Measurements from ENCODE around the gene CAPG. TPM values are rescaled to one million over a fixed set of nuclear protein-coding genes. Genes with fewer than 3 reads are reported as not detected.

The CAPG gene
- total RNA-seq, 2 donors from 2014 or later: 80.7 to 96.1 TPM

DNA sequence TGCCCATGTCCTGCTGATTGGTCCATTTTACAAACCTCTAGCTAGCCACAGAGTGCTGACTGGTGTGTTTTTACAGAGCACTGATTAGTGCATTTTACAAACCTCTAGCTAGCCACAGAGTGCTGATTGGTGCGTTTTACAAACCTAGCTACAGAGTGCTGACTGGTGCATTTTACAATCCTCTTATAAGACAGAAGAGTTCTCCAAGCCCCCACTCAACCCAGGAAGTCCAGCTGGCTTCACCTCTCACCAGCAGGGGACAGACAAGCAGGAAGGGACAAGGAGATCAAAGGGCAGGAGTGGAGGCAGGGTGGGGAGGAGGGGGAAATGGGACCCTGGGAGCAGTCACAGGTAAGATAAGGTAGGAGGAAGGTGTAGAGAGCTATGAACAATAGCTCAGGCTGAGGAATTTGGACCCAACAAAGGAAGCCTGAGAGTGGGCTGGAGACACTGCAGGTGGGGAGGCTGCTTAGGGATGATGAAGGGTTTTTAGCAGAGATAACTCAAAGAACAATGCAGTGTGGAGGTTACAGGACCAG, 45.5 kb upstream of the CAPG start:
- 82% methylated on average over 1 of the region's 1 CpG for WGBS
- DNase-seq (ENCODE audit: low spot score): no peak
- intact Hi-C loops (cut with DNase I): no loop called here

DNA sequence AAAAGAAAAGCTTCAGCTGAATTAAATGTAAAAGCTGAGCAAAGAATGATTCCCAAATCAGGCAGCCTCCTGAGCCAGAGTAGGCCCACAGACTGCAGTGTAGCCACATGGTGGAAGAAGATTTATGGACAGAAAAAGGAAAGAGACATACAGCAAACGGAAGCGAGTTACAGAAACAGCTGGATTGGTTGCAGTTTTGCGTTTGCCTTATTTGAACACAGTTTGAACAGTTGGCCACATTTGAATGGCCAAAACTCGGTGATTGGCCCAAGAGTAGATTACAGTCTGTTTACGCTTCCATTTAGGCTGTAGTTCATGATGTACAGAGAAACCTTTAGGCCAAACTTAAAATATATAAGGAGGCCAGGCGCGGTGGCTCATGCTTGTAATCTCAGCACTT, 43.4 kb upstream of the CAPG start:
- Histone ChIP-seq H3K27ac (no peak overlapping the region), H3K9me3 (no peaks in the 10 kb centered on the region), H3K4me1 (replicated peaks) (no peaks in the 10 kb centered on the region), H3K27me3 (replicated peaks; ENCODE audit: insufficient read depth) (no peaks in the 10 kb centered on the region), H3K36me3 (no peaks in the 10 kb centered on the region), H3K4me3 (no peak overlapping the region)
- WGBS: 86% methylated on average over 7 of the region's 7 CpGs
- intact Hi-C loops (cut with DNase I): no loop called here
- no peak for TF ChIP-seq POLR2AphosphoS5 (IDR thresholded peaks at IDR 0.05)
- TF ChIP-seq POLR2A (IDR thresholded peaks at IDR 0.05): no peak
- no peak for DNase-seq (ENCODE audit: low spot score)

More for the DNA sequence above, 45.5 kb upstream of the CAPG start:
- Histone ChIP-seq H3K27ac (no peak overlapping the region), H3K9me3 (no peaks in the 10 kb centered on the region), H3K4me3 (no peak overlapping the region), H3K4me1 (replicated peaks) (no peaks in the 10 kb centered on the region), H3K36me3 (no peaks in the 10 kb centered on the region), H3K27me3 (replicated peaks; ENCODE audit: insufficient read depth) (no peaks in the 10 kb centered on the region)
- TF ChIP-seq, protein P1, sequence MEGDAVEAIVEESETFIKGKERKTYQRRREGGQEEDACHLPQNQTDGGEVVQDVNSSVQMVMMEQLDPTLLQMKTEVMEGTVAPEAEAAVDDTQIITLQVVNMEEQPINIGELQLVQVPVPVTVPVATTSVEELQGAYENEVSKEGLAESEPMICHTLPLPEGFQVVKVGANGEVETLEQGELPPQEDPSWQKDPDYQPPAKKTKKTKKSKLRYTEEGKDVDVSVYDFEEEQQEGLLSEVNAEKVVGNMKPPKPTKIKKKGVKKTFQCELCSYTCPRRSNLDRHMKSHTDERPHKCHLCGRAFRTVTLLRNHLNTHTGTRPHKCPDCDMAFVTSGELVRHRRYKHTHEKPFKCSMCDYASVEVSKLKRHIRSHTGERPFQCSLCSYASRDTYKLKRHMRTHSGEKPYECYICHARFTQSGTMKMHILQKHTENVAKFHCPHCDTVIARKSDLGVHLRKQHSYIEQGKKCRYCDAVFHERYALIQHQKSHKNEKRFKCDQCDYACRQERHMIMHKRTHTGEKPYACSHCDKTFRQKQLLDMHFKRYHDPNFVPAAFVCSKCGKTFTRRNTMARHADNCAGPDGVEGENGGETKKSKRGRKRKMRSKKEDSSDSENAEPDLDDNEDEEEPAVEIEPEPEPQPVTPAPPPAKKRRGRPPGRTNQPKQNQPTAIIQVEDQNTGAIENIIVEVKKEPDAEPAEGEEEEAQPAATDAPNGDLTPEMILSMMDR (IDR thresholded peaks at IDR 0.05): no peak
- TF ChIP-seq POLR2A (IDR thresholded peaks at IDR 0.05): no peak
- no peak for TF ChIP-seq POLR2AphosphoS5 (IDR thresholded peaks at IDR 0.05)

DNA sequence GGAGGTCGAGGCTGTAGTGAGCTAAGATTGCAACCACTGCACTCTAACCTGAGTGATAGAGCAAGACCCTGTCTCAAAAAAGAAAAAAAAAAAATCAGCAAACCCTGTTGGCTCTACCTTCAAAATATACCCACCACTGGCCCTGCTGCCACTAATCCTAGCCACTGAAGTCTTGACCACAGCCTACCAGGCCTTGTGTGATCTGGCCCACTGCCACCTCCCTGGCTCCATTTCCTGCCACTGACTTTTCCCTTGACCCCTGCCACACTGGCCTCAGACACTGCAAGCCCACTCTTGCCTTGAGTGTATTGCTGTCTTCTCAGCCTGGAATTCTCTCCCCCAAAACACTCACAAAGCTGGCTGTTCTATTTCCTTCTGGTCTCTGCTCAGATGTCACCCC, 42.1 kb upstream of the CAPG start:
- no peak for TF ChIP-seq POLR2A (IDR thresholded peaks at IDR 0.05)
- TF ChIP-seq, protein P1 (IDR thresholded peaks at IDR 0.05): no peak
- TF ChIP-seq POLR2AphosphoS5 (IDR thresholded peaks at IDR 0.05): no peak
- no peak for DNase-seq (ENCODE audit: low spot score)
- Histone ChIP-seq H3K4me3 (no peak overlapping the region), H3K27ac (no peak overlapping the region), H3K9me3 (no peaks in the 10 kb centered on the region), H3K27me3 (replicated peaks; ENCODE audit: insufficient read depth) (no peaks in the 10 kb centered on the region), H3K36me3 (no peaks in the 10 kb centered on the region), H3K4me1 (replicated peaks) (no peaks in the 10 kb centered on the region)
- 100% methylated on average over 1 of the region's 1 CpG for WGBS
- intact Hi-C loops (cut with DNase I): no loop called here

DNA sequence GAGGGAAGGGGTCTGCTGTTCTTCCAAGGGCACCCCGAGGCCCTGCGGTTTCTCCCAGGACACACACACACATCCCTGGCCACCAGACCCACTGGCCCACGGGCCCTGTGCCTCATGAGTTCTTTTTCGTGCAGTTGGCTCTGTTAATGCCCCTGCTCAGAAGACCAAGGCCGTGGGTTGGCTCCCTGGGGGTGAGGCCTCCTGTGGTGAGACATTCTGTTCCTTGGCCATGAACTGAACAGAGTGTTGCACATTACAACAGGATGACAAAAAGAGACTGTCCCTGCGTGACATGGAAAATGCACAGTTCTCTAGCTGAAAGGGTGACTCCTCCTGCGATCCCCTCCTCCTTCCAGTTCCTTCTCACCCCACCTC, 39.0 kb upstream of the CAPG start:
- Histone ChIP-seq H3K27ac (no peak overlapping the region), H3K9me3 (no peaks in the 10 kb centered on the region), H3K4me1 (replicated peaks) (peaks cover 3% of the 10 kb centered on the region), H3K36me3 (no peaks in the 10 kb centered on the region), H3K27me3 (replicated peaks; ENCODE audit: insufficient read depth) (no peaks in the 10 kb centered on the region), H3K4me3 (no peak overlapping the region)
- DNase-seq (ENCODE audit: low spot score): no peak
- intact Hi-C loops (cut with DNase I): no loop called here
- TF ChIP-seq, protein P1 (IDR thresholded peaks at IDR 0.05): no peak
- no peak for TF ChIP-seq POLR2AphosphoS5 (IDR thresholded peaks at IDR 0.05)
- TF ChIP-seq POLR2A (IDR thresholded peaks at IDR 0.05): no peak
- WGBS: 85% methylated on average over 7 of the region's 7 CpGs

DNA sequence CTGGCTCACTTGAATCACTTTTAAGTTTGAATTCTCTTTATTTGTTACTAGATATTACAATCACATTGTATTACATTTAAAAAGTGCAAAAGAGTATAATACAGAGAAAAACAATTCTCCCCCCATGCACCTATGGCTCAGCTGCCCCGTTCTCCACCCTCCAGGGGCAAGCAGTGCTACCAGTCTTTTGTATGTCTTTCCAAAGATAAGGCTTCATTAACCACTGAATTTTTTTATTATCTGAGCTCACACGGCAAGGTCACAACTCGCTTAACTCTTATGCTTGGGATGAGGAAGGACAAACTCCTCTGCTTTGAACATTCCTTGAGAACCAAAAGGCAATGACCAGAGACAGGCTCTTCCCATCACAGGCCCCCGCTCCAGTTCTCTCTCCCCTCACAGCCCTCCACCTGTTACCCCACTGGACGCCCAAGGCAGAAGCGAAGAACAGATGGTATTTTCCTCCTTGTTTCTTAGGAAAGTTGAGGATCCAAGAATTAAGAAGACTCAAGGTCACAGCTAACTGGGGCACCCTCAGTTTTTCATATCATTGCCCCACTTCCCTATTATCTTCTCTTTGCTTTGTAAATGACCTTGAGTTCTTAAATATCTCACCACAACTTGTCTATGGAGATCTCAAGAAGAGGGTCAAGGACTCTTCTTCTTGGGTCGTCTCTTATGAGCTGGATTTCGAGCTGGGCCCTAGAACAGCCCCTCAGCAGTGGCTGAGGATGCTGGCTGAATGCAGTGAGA, 38.5 kb upstream of the CAPG start:
- intact Hi-C loops (cut with DNase I): no loop called here
- H3K27me3 ChIP-seq (replicated peaks; ENCODE audit: insufficient read depth): no peaks in the 10 kb centered on the region
- 94% methylated on average over 8 of the region's 8 CpGs for WGBS
- no peaks in the 10 kb centered on the region for H3K36me3 ChIP-seq
- H3K4me3 ChIP-seq: no peak overlapping the region
- no peak for TF ChIP-seq POLR2AphosphoS5 (IDR thresholded peaks at IDR 0.05)
- no peak for TF ChIP-seq POLR2A (IDR thresholded peaks at IDR 0.05)
- TF ChIP-seq, protein P1 (IDR thresholded peaks at IDR 0.05): no peak
- peaks cover 3% of the 10 kb centered on the region for H3K4me1 ChIP-seq (replicated peaks)
- H3K9me3 ChIP-seq: no peaks in the 10 kb centered on the region
- DNase-seq (ENCODE audit: low spot score): no peak
- no peak overlapping the region for H3K27ac ChIP-seq
